Gastrocnemius medialis (tissue), 4 donors: ENCODE data around the gene ITPR1. TPM values are rescaled to one million over a fixed set of nuclear protein-coding genes. Genes with fewer than 3 reads are reported as not detected.

ENCODE experiments used
- ATAC-seq, 2 donors: fragments of 150-250 bp; one replicate each; pipeline ENCODE4 v1.9.1; 2016
- DNase-seq, 2 donors: peaks; one replicate each; pipeline ENCODE4 v3.0.0-alpha.2; 2019
- H3K27ac ChIP-seq, 4 donors: fragments of 200-600 bp; sonication (generic); 1 replicate in 1 of 4; 2 replicates in 3 of 4; pipeline ENCODE4 v1.5.1; 2016 to 2018; ENCODE audit warnings: mild to moderate bottlenecking in 2 of 4, moderate library complexity in 1 of 4
- H3K27me3 ChIP-seq, 3 donors: fragments of 200-600 bp; sonication (generic) in 2 of 3; 1 replicate in 1 of 3; 2 replicates in 2 of 3; pipeline versions ENCODE4 v1.5.1 to v1.6.0; 2016 to 2019; ENCODE audit warnings: mild to moderate bottlenecking in 1 of 3, moderate library complexity in 1 of 3
- H3K36me3 ChIP-seq, 2 donors: fragments of 200-600 bp; sonication (generic) in 1 of 2; one replicate each; pipeline ENCODE4 v1.5.1; 2017 to 2018
- H3K4me1 ChIP-seq, 2 donors: fragments of 200-600 bp; sonication (generic) in 1 of 2; one replicate each; pipeline ENCODE4 v1.5.1; 2016 to 2017; ENCODE audit warnings: mild to moderate bottlenecking in 2 of 2
- H3K4me3 ChIP-seq, 4 donors: fragments of 200-600 bp; sonication (generic) in 3 of 4; 1 replicate in 1 of 4; 2 replicates in 3 of 4; pipeline ENCODE4 v1.5.1; 2016 to 2019; ENCODE audit warnings: mild to moderate bottlenecking in 2 of 4
- H3K9me3 ChIP-seq, 3 donors: fragments of 200-600 bp; sonication (generic) in 2 of 3; 1 replicate in 1 of 3; 2 replicates in 2 of 3; pipeline ENCODE4 v1.5.1; 2016 to 2019
- CTCF ChIP-seq, 5 experiments: fragments of 450-650 bp in 3 of 5; fragments of 200-600 bp in 2 of 5; sonication (generic) in 2 of 5; IDR thresholded peaks in 4 of 5; conservative IDR thresholded peaks in 1 of 5; 1 replicate in 4 of 5; 2 replicates in 1 of 5; pipeline ENCODE4 v1.5.1; 2016 to 2019; ENCODE audit warnings: antibody characterized with exemption in 5 of 5, mild to moderate bottlenecking in 3 of 5, moderate library complexity in 3 of 5
- POLR2A ChIP-seq, 2 donors: fragments of 450-650 bp; IDR thresholded peaks; one replicate each; pipeline ENCODE4 v1.6.1; 2017; ENCODE audit warnings: antibody characterized with exemption in 2 of 2, mild to moderate bottlenecking in 2 of 2, moderate library complexity in 2 of 2
- in situ Hi-C, 4 donors: fragments of 200-750 bp; cut with MboI; loops; one replicate each; pipeline versions ENCODE4 v1.15.0 to v1.8.0; 2017; ENCODE audit warnings: low sequenced_read_pairs in 4 of 4
- intact Hi-C: fragments of 100-400 bp; cut with DNase I; formaldehyde crosslinking; loops from one replicate; pipeline ENCODE4 v1.15.1; 2023; ENCODE audit warnings: low total_unique reads
- total RNA-seq, 4 donors: library from RNA; depleted of rRNA; stranded (reverse); fragments of >200 nt; gene quantifications; one replicate each; pipeline versions ENCODE4 v1.1.0 to v1.2.3, GENCODE V29; 2016

The ITPR1 gene
- total RNA-seq, 4 donors from 2014 or later: 5.5 to 21.7 (median 11.3) TPM

DNA sequence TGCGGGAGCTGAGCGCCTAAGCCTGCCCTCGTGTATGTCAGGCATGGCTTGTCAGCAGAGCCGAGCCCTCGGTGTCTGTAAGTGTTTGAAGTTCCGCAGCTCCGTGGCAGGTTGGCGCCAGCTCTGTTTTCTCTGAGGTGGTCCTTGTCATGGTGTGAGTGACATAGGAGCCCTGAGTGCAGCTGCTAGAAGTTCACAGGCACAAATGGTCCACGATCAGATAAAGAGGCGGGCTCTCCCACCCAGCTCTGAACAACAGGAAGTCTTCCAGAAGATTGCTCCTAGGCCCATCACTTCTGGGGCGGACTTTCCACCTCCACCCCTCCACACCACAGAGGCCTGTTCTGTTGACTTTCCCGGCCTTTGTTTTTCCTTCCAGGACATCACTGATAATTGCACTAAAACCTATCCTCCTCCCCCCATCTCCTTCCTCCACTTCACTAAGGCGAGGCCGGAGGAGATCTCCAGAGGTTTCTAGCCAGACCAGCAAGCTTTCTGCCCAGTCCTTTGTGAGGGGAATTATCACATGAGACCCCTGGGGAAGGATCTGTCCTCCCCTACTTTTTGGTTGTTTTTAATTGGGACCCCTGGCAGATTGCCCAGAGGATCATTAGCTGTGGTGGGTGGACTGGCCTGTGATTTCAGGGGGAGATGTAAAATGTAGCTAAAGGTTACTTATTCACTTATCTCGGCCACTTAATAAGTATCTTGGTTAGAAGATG, 19.9 kb downstream of the ITPR1 start:
- Histone ChIP-seq H3K27me3 (no peaks in the 10 kb centered on the region), H3K4me3 (no peak overlapping the region), H3K27ac (no peak overlapping the region), H3K9me3 (no peaks in the 10 kb centered on the region), H3K4me1 (no peaks in the 10 kb centered on the region), H3K36me3 (no peaks in the 10 kb centered on the region)
- intact Hi-C loops (no loop called here), in situ Hi-C loops (no loop called here)
- TF ChIP-seq CTCF (IDR thresholded peaks at IDR 0.05 in 4 of 5, conservative IDR thresholded peaks at IDR 0.05 in 1 of 5) (no peak), POLR2A (IDR thresholded peaks at IDR 0.05) (no peak)
- ATAC-seq: no peak
- DNase-seq: no peak

DNA sequence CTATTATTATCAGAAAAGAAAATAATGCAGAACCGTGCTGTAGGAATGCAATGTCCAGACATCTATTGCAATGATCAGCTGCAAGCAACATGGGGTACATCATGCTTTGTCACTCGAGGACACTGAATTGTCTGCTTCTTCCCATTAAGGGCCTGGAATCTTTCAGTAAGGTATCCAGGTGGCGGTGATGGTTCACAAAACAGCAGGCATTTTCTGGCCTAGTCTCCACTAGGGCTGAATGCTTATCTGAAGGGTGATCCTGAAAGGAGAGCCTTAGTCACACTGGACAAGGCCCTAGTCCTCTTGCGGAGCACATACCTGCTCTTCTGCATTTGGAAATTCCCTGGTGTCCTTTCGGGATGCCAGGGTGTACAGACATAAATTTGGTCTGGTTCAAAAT, 21.2 kb downstream of the ITPR1 start:
- H3K27me3 ChIP-seq: no peaks in the 10 kb centered on the region
- H3K9me3 ChIP-seq: no peaks in the 10 kb centered on the region
- ATAC-seq (no peak), DNase-seq (no peak)
- no peak overlapping the region for H3K4me3 ChIP-seq
- H3K36me3 ChIP-seq: no peaks in the 10 kb centered on the region
- intact Hi-C loops (no loop called here), in situ Hi-C loops (no loop called here)
- H3K27ac ChIP-seq: no peak overlapping the region
- no peak for TF ChIP-seq POLR2A (IDR thresholded peaks at IDR 0.05)
- TF ChIP-seq CTCF (IDR thresholded peaks at IDR 0.05 in 4 of 5, conservative IDR thresholded peaks at IDR 0.05 in 1 of 5): no peak
- no peaks in the 10 kb centered on the region for H3K4me1 ChIP-seq

DNA sequence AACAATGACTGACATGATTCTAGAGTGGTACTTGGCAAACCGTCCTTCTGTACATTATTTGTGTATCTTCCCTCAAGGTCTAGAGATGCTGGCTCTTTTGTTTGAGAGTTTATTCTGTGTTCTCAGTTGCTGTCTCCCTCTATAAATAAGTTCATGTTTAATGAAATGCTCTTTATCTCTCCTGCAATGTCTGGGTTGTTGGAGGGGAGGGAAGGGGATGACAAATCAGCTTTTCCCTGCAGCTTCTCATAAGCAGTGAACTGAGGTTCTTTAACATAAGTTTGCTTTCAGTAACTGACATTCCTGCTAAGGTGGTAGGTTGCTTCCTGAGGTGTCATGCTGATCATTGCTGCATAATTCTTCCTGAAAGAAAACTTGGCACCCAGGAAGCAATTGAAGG, 21.8 kb downstream of the ITPR1 start:
- intact Hi-C loops: no loop called here
- H3K4me1 ChIP-seq: no peaks in the 10 kb centered on the region
- no peak overlapping the region for H3K4me3 ChIP-seq
- ATAC-seq (no peak), DNase-seq (no peak)
- no peaks in the 10 kb centered on the region for H3K27me3 ChIP-seq
- H3K36me3 ChIP-seq: no peaks in the 10 kb centered on the region
- no peaks in the 10 kb centered on the region for H3K9me3 ChIP-seq
- in situ Hi-C loops: no loop called here
- no peak overlapping the region for H3K27ac ChIP-seq
- TF ChIP-seq CTCF (IDR thresholded peaks at IDR 0.05 in 4 of 5, conservative IDR thresholded peaks at IDR 0.05 in 1 of 5) (no peak), POLR2A (IDR thresholded peaks at IDR 0.05) (no peak)

- DNase-seq (no peak), ATAC-seq (no peak)
- H3K9me3 ChIP-seq: no peaks in the 10 kb centered on the region
- no peaks in the 10 kb centered on the region for H3K36me3 ChIP-seq
- H3K27ac ChIP-seq: no peak overlapping the region
- no peaks in the 10 kb centered on the region for H3K27me3 ChIP-seq
- TF ChIP-seq POLR2A (IDR thresholded peaks at IDR 0.05) (no peak), CTCF (IDR thresholded peaks at IDR 0.05 in 4 of 5, conservative IDR thresholded peaks at IDR 0.05 in 1 of 5) (no peak)
- H3K4me3 ChIP-seq: no peak overlapping the region
- in situ Hi-C loops: no loop called here
- H3K4me1 ChIP-seq: no peaks in the 10 kb centered on the region
- intact Hi-C loops: no loop called here
Observed at GRCh38 chr3:4515916-4516579, 22.9 kb downstream of the ITPR1 start.
